IMR-90 (cell line): ENCODE results near the gene ARHGAP21. TPM values are rescaled to one million over a fixed set of nuclear protein-coding genes. Genes with fewer than 3 reads are reported as not detected.

Source experiments
- ATAC-seq: fragments of 200-7000 bp; cut with Tn5 transposase; 2 replicates; pipeline ENCODE4 v1.9.1; 2020; ENCODE audit warnings: low read depth, mild to moderate bottlenecking, moderate library complexity
- BruUV-seq: library from RNA; stranded (reverse); fragments of 400-500 nt; replicated peaks from 2 replicates; lab custom pipeline; 2021; lab: Mats Ljungman, UMichigan
- CTCF ChIA-PET: fragments of 300-600 bp; formaldehyde crosslinking; extraction: SDS; loops from one replicate; lab custom pipeline; 2021; ENCODE audit warnings: antibody characterized with exemption; lab: Yijun Ruan, JAX
- POLR2A ChIA-PET: fragments of 300-600 bp; sonication (Branson Sonifier 250); formaldehyde crosslinking; loops from one replicate; lab custom pipeline; 2022; ENCODE audit warnings: antibody characterized with exemption; ENCODE audit not compliant: unreplicated experiment; lab: Charles Lee
- DNase-seq: peaks from one replicate; pipeline ENCODE4 v3.0.0; 2013
- H2AFZ ChIP-seq: replicated peaks from 2 replicates; pipeline ENCODE3; 2013; ENCODE audit warnings: low read length, mild to moderate bottlenecking; ENCODE audit not compliant: poor library complexity
- H2AK5ac ChIP-seq: 2 replicates; pipeline ENCODE4 v1.6.1; 2013; ENCODE audit warnings: low read depth, low read length, inconsistent platforms
- H2AK9ac ChIP-seq: replicated peaks from 2 replicates; pipeline ENCODE3; 2013; ENCODE audit warnings: mild to moderate bottlenecking, low read depth, low read length, moderate library complexity; ENCODE audit not compliant: poor library complexity
- H2BK120ac ChIP-seq: 2 replicates; pipeline ENCODE4 v1.6.1; 2013; ENCODE audit warnings: low read depth, low read length, inconsistent platforms
- H2BK15ac ChIP-seq: 3 replicates; pipeline ENCODE4 v1.6.1; 2013; ENCODE audit warnings: low read depth, low read length, inconsistent platforms
- H2BK20ac ChIP-seq: 2 replicates; pipeline ENCODE4 v1.6.1; 2013; ENCODE audit warnings: low read depth, mild to moderate bottlenecking, inconsistent platforms, low read length, moderate library complexity
- H2BK5ac ChIP-seq: 2 replicates; pipeline ENCODE4 v1.6.1; 2013; ENCODE audit warnings: mild to moderate bottlenecking, low read depth, low read length, inconsistent platforms; ENCODE audit not compliant: poor library complexity, severe bottlenecking
- H3K14ac ChIP-seq: replicated peaks from 2 replicates; pipeline ENCODE4 v1.6.1; 2013; ENCODE audit warnings: low read depth, low read length, inconsistent platforms
- H3K18ac ChIP-seq: 2 replicates; pipeline ENCODE4 v1.6.1; 2013; ENCODE audit warnings: low read depth, low read length, control low read depth
- H3K23ac ChIP-seq: 2 replicates; pipeline ENCODE4 v1.6.1; 2013; ENCODE audit warnings: low read depth, low read length, inconsistent platforms
- H3K27ac ChIP-seq: 2 replicates; pipeline ENCODE4 v1.5.1; 2013; ENCODE audit warnings: mild to moderate bottlenecking, control low read depth, low read length; ENCODE audit not compliant: insufficient read depth
- H3K27me3 ChIP-seq: 2 replicates; pipeline ENCODE4 v1.6.1; 2013; ENCODE audit warnings: low read length; ENCODE audit not compliant: control insufficient read depth, insufficient read depth
- H3K36me3 ChIP-seq: 2 replicates; pipeline ENCODE4 v1.6.1; 2013; ENCODE audit warnings: low read length, mixed read lengths; ENCODE audit not compliant: control insufficient read depth, insufficient read depth
- H3K4ac ChIP-seq: 2 replicates; pipeline ENCODE4 v1.6.1; 2013; ENCODE audit warnings: low read depth, low read length, inconsistent platforms
- H3K4me1 ChIP-seq: 2 replicates; pipeline ENCODE4 v1.6.1; 2013; ENCODE audit warnings: low read length, mixed read lengths; ENCODE audit not compliant: control insufficient read depth, insufficient read depth
- H3K4me2 ChIP-seq: 2 replicates; pipeline ENCODE4 v1.6.1; 2013; ENCODE audit warnings: low read depth, mild to moderate bottlenecking, control low read depth, low read length, moderate library complexity
- H3K4me3 ChIP-seq: 2 replicates; pipeline ENCODE4 v1.5.1; 2013; ENCODE audit warnings: low read depth, mild to moderate bottlenecking, control low read depth, low read length, moderate library complexity; ENCODE audit not compliant: insufficient read depth
- H3K56ac ChIP-seq: 2 replicates; pipeline ENCODE4 v1.6.1; 2013; ENCODE audit warnings: low read length, inconsistent platforms; ENCODE audit not compliant: insufficient read depth; ENCODE audit errors: extremely low read depth
- H3K79me1 ChIP-seq, 2 experiments: 2 replicates each; pipeline ENCODE4 v1.6.1; 2013; ENCODE audit warnings: low read length in 2 of 2, inconsistent platforms in 1 of 2, low read depth in 1 of 2
- H3K9ac ChIP-seq: 2 replicates; pipeline ENCODE4 v1.6.1; 2013; ENCODE audit warnings: low read depth, low read length, control low read depth
- H3K9me1 ChIP-seq: 2 replicates; pipeline ENCODE4 v1.6.1; 2013; ENCODE audit warnings: low read length, inconsistent platforms; ENCODE audit not compliant: insufficient read depth
- H3K9me3 ChIP-seq: 2 replicates; pipeline ENCODE4 v1.6.1; 2013; ENCODE audit warnings: low read length; ENCODE audit not compliant: control insufficient read depth, insufficient read depth
- H4K20me1 ChIP-seq: 2 replicates; pipeline ENCODE4 v1.6.1; 2013; ENCODE audit warnings: low read length, inconsistent platforms; ENCODE audit not compliant: insufficient read depth
- H4K5ac ChIP-seq: 2 replicates; pipeline ENCODE4 v1.6.1; 2013; ENCODE audit warnings: mild to moderate bottlenecking, low read depth, low read length, control low read depth
- H4K8ac ChIP-seq, 2 experiments: 2 replicates each; pipeline ENCODE4 v1.6.1; 2013; ENCODE audit warnings: low read depth in 2 of 2, low read length in 2 of 2, control low read depth in 1 of 2, inconsistent platforms in 1 of 2
- H4K91ac ChIP-seq: 2 replicates; pipeline ENCODE4 v1.6.1; 2013; ENCODE audit warnings: low read depth, low read length, inconsistent platforms; ENCODE audit not compliant: insufficient read depth
- CEBPB ChIP-seq: IDR thresholded peaks from 2 replicates; pipeline ENCODE4 v1.6.1; 2012; ENCODE audit warnings: low read depth, low read length, improper control_type of control experiment
- RAD21 ChIP-seq: IDR thresholded peaks from 2 replicates; pipeline ENCODE4 v1.6.1; 2012; ENCODE audit warnings: low read length, improper control_type of control experiment
- WGBS, 2 experiments: methylation state at CpG; one replicate each; pipeline versions ENCODE4 v1.1.5 to v1.1.7; 2013; ENCODE audit warnings: missing lambda C conversion rate in 2 of 2; ENCODE audit not compliant: insufficient read length in 1 of 2; ENCODE audit errors: extremely low coverage in 2 of 2; 5-methylcytosine and 5-hydroxymethylcytosine counted together
- dilution Hi-C: fragments of 300-500 bp; cut with HindIII; formaldehyde crosslinking; loops from one replicate; pipeline ENCODE4 v1.14.3; 2018; ENCODE audit warnings: low sequenced_read_pairs; ENCODE audit not compliant: unreplicated experiment
- in situ Hi-C: fragments of 300-500 bp; cut with MboI; formaldehyde crosslinking; loops from 3 replicates; pipeline ENCODE4 v1.14.3; 2019; ENCODE audit warnings: low sequenced_read_pairs, inconsistent platforms, mixed read lengths
- intact Hi-C: fragments of 100-400 bp; cut with micrococcal nuclease; formaldehyde crosslinking; loops from 2 replicates; pipeline ENCODE4 v1.10.0; 2022
- polyA plus RNA-seq, 3 experiments: library from polyadenylated mRNA; depleted of rRNA; stranded (reverse); fragments of >200 nt; gene quantifications; 2 replicates each; pipeline ENCODE4 v1.2.3, GENCODE V29; 2012; ENCODE audit warnings: low replicate concordance in 1 of 3
- total RNA-seq: library from RNA; depleted of rRNA; stranded (reverse); fragments of >200 nt; gene quantifications from 2 replicates; pipeline ENCODE4 v1.2.3, GENCODE V29; 2012

ARHGAP21 gene
- total and polyA plus RNA-seq, 2 of the 4 experiments (the other 2 are of a cell fraction) = 43.3 to 94.3 TPM

GRCh38 chr10:24694086-24694485, 29.6 kb downstream of the ARHGAP21 start:
- peaks cover 21% of the 10 kb centered on the region for H3K9me1 ChIP-seq
- H3K14ac ChIP-seq = no peak overlapping the region
- peaks cover 66% of the 10 kb centered on the region for H4K20me1 ChIP-seq
- no peak overlapping the region for H3K4me2 ChIP-seq
- no peak overlapping the region for H4K91ac ChIP-seq
- no peak overlapping the region for H3K27ac ChIP-seq
- no peak overlapping the region for H3K56ac ChIP-seq
- H2AFZ ChIP-seq = no peak overlapping the region
- no peak overlapping the region for H3K4ac ChIP-seq
- intact Hi-C loops (no loop called here), in situ Hi-C loops (no loop called here), dilution Hi-C loops (no loop called here)
- no peak overlapping the region for H4K8ac ChIP-seq
- no peak overlapping the region for H2AK9ac ChIP-seq
- ATAC-seq (peak; percentile 47), DNase-seq (peak; percentile 47)
- peaks cover 9% of the 10 kb centered on the region for H3K4me1 ChIP-seq
- no peaks in the 10 kb centered on the region for H3K9me3 ChIP-seq
- no peak overlapping the region for H2BK5ac ChIP-seq
- TF ChIP-seq CEBPB = peak; percentile 81
- TF ChIP-seq RAD21 = no peak
- no peak overlapping the region for H2BK120ac ChIP-seq
- ChIA-PET CTCF (no interaction called here), POLR2A (no interaction called here)
- H3K36me3 ChIP-seq = no peaks in the 10 kb centered on the region
- no peak overlapping the region for H3K23ac ChIP-seq
- peaks cover 30 to 77% of the 10 kb centered on the region in 2 experiments for H3K79me1 ChIP-seq
- no peak overlapping the region for H3K9ac ChIP-seq
- no peak overlapping the region for H4K5ac ChIP-seq
- 93% methylated on average over 5 of the region's 5 CpGs; no CpG with 5 or more reads in 1 of the 2 experiments for WGBS, 2 experiments
- H3K27me3 ChIP-seq = no peaks in the 10 kb centered on the region
- H3K18ac ChIP-seq = no peak overlapping the region
- no peak overlapping the region for H3K4me3 ChIP-seq
- no peak overlapping the region for H2AK5ac ChIP-seq
- no peak overlapping the region for H2BK15ac ChIP-seq
- no TSS peak for BruUV-seq
- no peak overlapping the region for H2BK20ac ChIP-seq
